GM23338 (cell line): ENCODE data around the gene ZNF189. TPM values are rescaled to one million over a fixed set of nuclear protein-coding genes. Genes with fewer than 3 reads are reported as not detected.

Experiments
- ATAC-seq: fragments of 200-7000 bp; cut with Tn5 transposase; 3 replicates; pipeline ENCODE4 v1.9.1; 2020
- DNase-seq: peaks from one replicate; pipeline ENCODE4 v3.0.0-alpha.2; 2015; ENCODE audit warnings: low spot score
- H2AFZ ChIP-seq: fragments of 200-600 bp; sonication (generic); 2 replicates; pipeline ENCODE4 v1.8.0; 2016; ENCODE audit warnings: antibody characterized with exemption, mild to moderate bottlenecking, moderate library complexity
- H3F3A ChIP-seq: fragments of 200-600 bp; sonication (generic); replicated peaks from 2 replicates; pipeline ENCODE4 v1.8.0; 2017; ENCODE audit warnings: antibody characterized with exemption, mixed run types, low read depth
- H3K27ac ChIP-seq: fragments of 200-600 bp; sonication (generic); 2 replicates; pipeline ENCODE4 v1.6.1; 2016; ENCODE audit warnings: low read depth
- H3K27me3 ChIP-seq: fragments of 200-600 bp; sonication (generic); 2 replicates; pipeline ENCODE4 v1.8.0; 2016; ENCODE audit warnings: mild to moderate bottlenecking, mixed run types, moderate library complexity; ENCODE audit not compliant: insufficient read depth
- H3K36me3 ChIP-seq: fragments of 200-600 bp; sonication (generic); 2 replicates; pipeline ENCODE4 v1.8.0; 2016; ENCODE audit warnings: mild to moderate bottlenecking; ENCODE audit not compliant: insufficient read depth
- H3K4me1 ChIP-seq: fragments of 200-600 bp; sonication (generic); 2 replicates; pipeline ENCODE4 v1.8.0; 2016; ENCODE audit warnings: mild to moderate bottlenecking, moderate library complexity; ENCODE audit not compliant: insufficient read depth
- H3K4me2 ChIP-seq: fragments of 200-600 bp; sonication (generic); 2 replicates; pipeline ENCODE4 v1.7.1; 2017; ENCODE audit warnings: mixed run types
- H3K4me3 ChIP-seq: fragments of 200-600 bp; sonication (generic); 2 replicates; pipeline ENCODE4 v1.6.1; 2016; ENCODE audit warnings: mixed run types
- H3K79me2 ChIP-seq: fragments of 200-600 bp; sonication (generic); replicated peaks from 2 replicates; pipeline ENCODE4 v1.8.0; 2017; ENCODE audit warnings: mild to moderate bottlenecking; ENCODE audit not compliant: insufficient read depth
- H3K9me2 ChIP-seq: fragments of 200-600 bp; sonication (generic); 2 replicates; pipeline ENCODE4 v1.8.0; 2017; ENCODE audit not compliant: insufficient read depth
- H4K20me1 ChIP-seq: fragments of 200-600 bp; sonication (generic); replicated peaks from 2 replicates; pipeline ENCODE4 v1.8.0; 2017; ENCODE audit warnings: mild to moderate bottlenecking; ENCODE audit not compliant: insufficient read depth
- H3K27ac Mint-ChIP-seq: 2 replicates; pipeline ENCODE4 v1.8.0; 2020; ENCODE audit warnings: inconsistent platforms, mild to moderate bottlenecking, moderate library complexity, mixed read lengths
- H3K27me3 Mint-ChIP-seq: 3 replicates; pipeline ENCODE4 v1.8.0; 2022; ENCODE audit warnings: low read depth, mild to moderate bottlenecking, moderate library complexity, mixed read lengths, inconsistent platforms; ENCODE audit not compliant: insufficient read depth, poor library complexity
- H3K36me3 Mint-ChIP-seq: 3 replicates; pipeline ENCODE4 v1.8.0; 2021; ENCODE audit warnings: low read depth, mild to moderate bottlenecking, inconsistent platforms, moderate library complexity, mixed read lengths
- H3K4me1 Mint-ChIP-seq: 3 replicates; pipeline ENCODE4 v1.8.0; 2020; ENCODE audit warnings: mild to moderate bottlenecking, inconsistent platforms, mixed read lengths
- H3K4me3 Mint-ChIP-seq: 3 replicates; pipeline ENCODE4 v1.8.0; 2021; ENCODE audit warnings: moderate library complexity, mild to moderate bottlenecking, inconsistent platforms, mixed read lengths
- H3K9me3 Mint-ChIP-seq: 3 replicates; pipeline ENCODE4 v1.8.0; 2020; ENCODE audit warnings: moderate library complexity, mild to moderate bottlenecking, inconsistent platforms, mixed read lengths
- CREB1 ChIP-seq: fragments of 250-450 bp; sonication (Bioruptor Pico); IDR thresholded peaks from 2 replicates; pipeline ENCODE4 v1.5.0; 2020; ENCODE audit warnings: low read depth, mild to moderate bottlenecking, moderate library complexity
- EZH2 ChIP-seq: fragments of 200-600 bp; sonication (generic); IDR thresholded peaks from one replicate; pipeline ENCODE4 v1.8.0; 2017; ENCODE audit warnings: antibody characterized with exemption, mild to moderate bottlenecking, low read depth; ENCODE audit not compliant: unreplicated experiment
- EZH2phosphoT487 ChIP-seq: fragments of 200-600 bp; sonication (generic); IDR thresholded peaks from one replicate; pipeline ENCODE4 v1.8.1; 2018; ENCODE audit warnings: antibody characterized with exemption; ENCODE audit not compliant: unreplicated experiment
- POLR2AphosphoS5 ChIP-seq: IDR thresholded peaks from 2 replicates; pipeline ENCODE4 v1.6.1; 2016; ENCODE audit warnings: antibody characterized with exemption, low read depth
- STAT1 ChIP-seq: IDR thresholded peaks from one replicate; pipeline ENCODE4 v1.6.1; 2016; ENCODE audit warnings: antibody characterized with exemption; ENCODE audit not compliant: unreplicated experiment
- ZNF114 ChIP-seq: fragments of 250-450 bp; sonication (Bioruptor Pico); IDR thresholded peaks from 2 replicates; pipeline ENCODE4 v1.5.0; 2020; ENCODE audit warnings: mild to moderate bottlenecking, moderate library complexity
- ZNF331 ChIP-seq: fragments of 250-450 bp; sonication (Bioruptor Pico); IDR thresholded peaks from 2 replicates; pipeline ENCODE4 v1.5.0; 2020; ENCODE audit warnings: low read depth, mild to moderate bottlenecking, moderate library complexity
- polyA plus RNA-seq: library from polyadenylated mRNA; unstranded; fragments of >200 nt; fragmentation: Nextera tagmentation; extraction: Ambion mirVana; gene quantifications from 2 replicates; pipeline ENCODE4 v1.2.1, GENCODE V29; 2016
- total RNA-seq: library from RNA; depleted of rRNA; stranded (reverse); fragments of >200 nt; shearing (Covaris generic); gene quantifications from 2 replicates; pipeline ENCODE4 v1.2.3, GENCODE V29; 2014
- TF ChIP-seq, protein P1 (sequence below), 2 experiments: fragments of 200-600 bp in 1 of 2; sonication (generic) in 1 of 2; conservative IDR thresholded peaks; 2 replicates each; pipeline versions ENCODE4 v1.5.1 to v1.6.1; 2016 to 2017; ENCODE audit warnings: antibody characterized with exemption in 2 of 2, low read depth in 2 of 2, mild to moderate bottlenecking in 2 of 2, moderate library complexity in 1 of 2
- TF ChIP-seq, protein P2 (sequence below): IDR thresholded peaks from 2 replicates; pipeline ENCODE4 v1.6.1; 2016; ENCODE audit warnings: antibody characterized with exemption
- TF ChIP-seq, protein P3 (sequence below): IDR thresholded peaks from one replicate; pipeline ENCODE4 v1.6.1; 2018; ENCODE audit warnings: antibody characterized with exemption; ENCODE audit not compliant: unreplicated experiment

ZNF189 gene
- total and polyA plus RNA-seq, 2 experiments from 2014 or later, result 5.8 to 10.6 TPM

DNA sequence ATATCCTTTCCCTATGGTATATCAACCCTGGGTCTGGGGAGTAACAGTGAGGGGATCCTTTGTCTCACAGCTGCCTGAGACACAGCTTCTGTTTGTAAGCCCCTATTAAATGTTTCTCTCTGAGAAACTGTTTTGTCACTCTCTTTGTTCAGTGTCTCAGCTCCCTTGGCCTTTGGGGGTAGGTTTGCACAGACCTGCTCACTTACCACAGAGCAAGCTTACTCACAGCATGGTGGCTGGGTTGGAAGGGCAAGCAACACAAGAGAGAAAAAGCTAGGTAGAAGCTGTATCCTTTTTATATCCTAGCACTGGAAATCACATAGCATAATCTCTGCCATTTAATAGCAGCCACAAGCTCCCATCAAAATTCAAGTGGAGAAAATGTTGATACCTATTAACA is 18.4 kb upstream of the ZNF189 start:
- TF ChIP-seq CREB1 (CRISPR knock-in tag) (no peak), POLR2AphosphoS5 (no peak), EZH2phosphoT487 (no peak), STAT1 (no peak)
- Histone ChIP-seq H4K20me1 (no peaks in the 10 kb centered on the region), H3K79me2 (no peaks in the 10 kb centered on the region), H3K4me2 (no peak overlapping the region), H2AFZ (no peak overlapping the region), H3K27me3 (no peaks in the 10 kb centered on the region), H3K9me2 (no peaks in the 10 kb centered on the region), H3F3A (no peaks in the 10 kb centered on the region), H3K4me1 (peaks cover 9% of the 10 kb centered on the region; the same call in 1 of the 2 replicates), H3K27ac (no peak overlapping the region), H3K36me3 (peaks cover 5% of the 10 kb centered on the region; the same call in 1 of the 2 replicates), H3K4me3 (no peak overlapping the region)
- Mint-ChIP-seq H3K36me3 (peaks cover 13% of the 10 kb centered on the region), H3K27me3 (peaks cover 5% of the 10 kb centered on the region), H3K9me3 (peaks cover 22% of the 10 kb centered on the region), H3K27ac (no peak overlapping the region), H3K4me1 (peaks cover 20% of the 10 kb centered on the region; the same call in 2 of the 3 replicates), H3K4me3 (no peak overlapping the region)
- DNase-seq (no peak), ATAC-seq (no peak)

DNA sequence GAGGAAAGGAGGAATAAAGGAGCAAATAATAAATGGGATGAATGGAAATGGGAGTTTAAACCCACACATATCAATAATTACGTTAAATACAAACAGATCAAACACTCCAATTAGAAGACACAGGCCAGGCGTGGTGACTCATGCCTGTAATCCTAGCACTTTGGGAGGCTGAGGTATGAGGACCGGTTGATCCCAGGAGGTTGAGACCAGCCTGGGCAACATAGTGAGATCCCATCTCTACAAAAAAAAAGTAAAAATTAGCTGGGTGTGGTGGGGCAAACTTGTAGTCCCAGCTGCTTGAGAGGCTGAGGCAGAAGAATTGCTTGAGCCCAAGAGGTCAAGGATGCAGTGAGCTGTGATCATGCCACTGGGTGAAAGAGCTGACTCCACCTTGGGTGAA is 17.5 kb upstream of the ZNF189 start:
- H3F3A ChIP-seq, result no peaks in the 10 kb centered on the region
- no peak overlapping the region for H2AFZ ChIP-seq
- TF ChIP-seq EZH2 (no peak), ZNF331 (no peak), EZH2phosphoT487 (no peak), CREB1 (CRISPR knock-in tag) (no peak), ZNF114 (no peak), STAT1 (no peak)
- TF ChIP-seq, protein P1, sequence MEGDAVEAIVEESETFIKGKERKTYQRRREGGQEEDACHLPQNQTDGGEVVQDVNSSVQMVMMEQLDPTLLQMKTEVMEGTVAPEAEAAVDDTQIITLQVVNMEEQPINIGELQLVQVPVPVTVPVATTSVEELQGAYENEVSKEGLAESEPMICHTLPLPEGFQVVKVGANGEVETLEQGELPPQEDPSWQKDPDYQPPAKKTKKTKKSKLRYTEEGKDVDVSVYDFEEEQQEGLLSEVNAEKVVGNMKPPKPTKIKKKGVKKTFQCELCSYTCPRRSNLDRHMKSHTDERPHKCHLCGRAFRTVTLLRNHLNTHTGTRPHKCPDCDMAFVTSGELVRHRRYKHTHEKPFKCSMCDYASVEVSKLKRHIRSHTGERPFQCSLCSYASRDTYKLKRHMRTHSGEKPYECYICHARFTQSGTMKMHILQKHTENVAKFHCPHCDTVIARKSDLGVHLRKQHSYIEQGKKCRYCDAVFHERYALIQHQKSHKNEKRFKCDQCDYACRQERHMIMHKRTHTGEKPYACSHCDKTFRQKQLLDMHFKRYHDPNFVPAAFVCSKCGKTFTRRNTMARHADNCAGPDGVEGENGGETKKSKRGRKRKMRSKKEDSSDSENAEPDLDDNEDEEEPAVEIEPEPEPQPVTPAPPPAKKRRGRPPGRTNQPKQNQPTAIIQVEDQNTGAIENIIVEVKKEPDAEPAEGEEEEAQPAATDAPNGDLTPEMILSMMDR (conservative IDR thresholded peaks at IDR 0.05; ENCODE audit: low read depth in 2 of 2), result no peak
- TF ChIP-seq, protein P2, sequence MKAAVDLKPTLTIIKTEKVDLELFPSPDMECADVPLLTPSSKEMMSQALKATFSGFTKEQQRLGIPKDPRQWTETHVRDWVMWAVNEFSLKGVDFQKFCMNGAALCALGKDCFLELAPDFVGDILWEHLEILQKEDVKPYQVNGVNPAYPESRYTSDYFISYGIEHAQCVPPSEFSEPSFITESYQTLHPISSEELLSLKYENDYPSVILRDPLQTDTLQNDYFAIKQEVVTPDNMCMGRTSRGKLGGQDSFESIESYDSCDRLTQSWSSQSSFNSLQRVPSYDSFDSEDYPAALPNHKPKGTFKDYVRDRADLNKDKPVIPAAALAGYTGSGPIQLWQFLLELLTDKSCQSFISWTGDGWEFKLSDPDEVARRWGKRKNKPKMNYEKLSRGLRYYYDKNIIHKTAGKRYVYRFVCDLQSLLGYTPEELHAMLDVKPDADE, result no peak
- TF ChIP-seq, protein P3, sequence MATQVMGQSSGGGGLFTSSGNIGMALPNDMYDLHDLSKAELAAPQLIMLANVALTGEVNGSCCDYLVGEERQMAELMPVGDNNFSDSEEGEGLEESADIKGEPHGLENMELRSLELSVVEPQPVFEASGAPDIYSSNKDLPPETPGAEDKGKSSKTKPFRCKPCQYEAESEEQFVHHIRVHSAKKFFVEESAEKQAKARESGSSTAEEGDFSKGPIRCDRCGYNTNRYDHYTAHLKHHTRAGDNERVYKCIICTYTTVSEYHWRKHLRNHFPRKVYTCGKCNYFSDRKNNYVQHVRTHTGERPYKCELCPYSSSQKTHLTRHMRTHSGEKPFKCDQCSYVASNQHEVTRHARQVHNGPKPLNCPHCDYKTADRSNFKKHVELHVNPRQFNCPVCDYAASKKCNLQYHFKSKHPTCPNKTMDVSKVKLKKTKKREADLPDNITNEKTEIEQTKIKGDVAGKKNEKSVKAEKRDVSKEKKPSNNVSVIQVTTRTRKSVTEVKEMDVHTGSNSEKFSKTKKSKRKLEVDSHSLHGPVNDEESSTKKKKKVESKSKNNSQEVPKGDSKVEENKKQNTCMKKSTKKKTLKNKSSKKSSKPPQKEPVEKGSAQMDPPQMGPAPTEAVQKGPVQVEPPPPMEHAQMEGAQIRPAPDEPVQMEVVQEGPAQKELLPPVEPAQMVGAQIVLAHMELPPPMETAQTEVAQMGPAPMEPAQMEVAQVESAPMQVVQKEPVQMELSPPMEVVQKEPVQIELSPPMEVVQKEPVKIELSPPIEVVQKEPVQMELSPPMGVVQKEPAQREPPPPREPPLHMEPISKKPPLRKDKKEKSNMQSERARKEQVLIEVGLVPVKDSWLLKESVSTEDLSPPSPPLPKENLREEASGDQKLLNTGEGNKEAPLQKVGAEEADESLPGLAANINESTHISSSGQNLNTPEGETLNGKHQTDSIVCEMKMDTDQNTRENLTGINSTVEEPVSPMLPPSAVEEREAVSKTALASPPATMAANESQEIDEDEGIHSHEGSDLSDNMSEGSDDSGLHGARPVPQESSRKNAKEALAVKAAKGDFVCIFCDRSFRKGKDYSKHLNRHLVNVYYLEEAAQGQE, result no peak
- Mint-ChIP-seq H3K27me3 (peaks cover 5% of the 10 kb centered on the region), H3K9me3 (peaks cover 31% of the 10 kb centered on the region), H3K27ac (no peak overlapping the region), H3K36me3 (peaks cover 22% of the 10 kb centered on the region), H3K4me3 (no peak overlapping the region), H3K4me1 (peaks cover 15% of the 10 kb centered on the region; the same call in 2 of the 3 replicates)
- DNase-seq, result no peak
- H4K20me1 ChIP-seq, result no peaks in the 10 kb centered on the region
- no peak overlapping the region for H3K4me3 ChIP-seq
- H3K4me1 ChIP-seq, result peaks cover 9% of the 10 kb centered on the region; the same call in 1 of the 2 replicates
- no peak overlapping the region for H3K27ac ChIP-seq
- no peaks in the 10 kb centered on the region for H3K9me2 ChIP-seq
- ATAC-seq, result no peak
- no peaks in the 10 kb centered on the region for H3K79me2 ChIP-seq
- H3K4me2 ChIP-seq, result no peak overlapping the region
- no peaks in the 10 kb centered on the region for H3K27me3 ChIP-seq
- peaks cover 11% of the 10 kb centered on the region; the same call in 1 of the 2 replicates for H3K36me3 ChIP-seq
